CD14-positive monocyte (primary cell): Measurements from ENCODE around the gene XPNPEP3. TPM values are rescaled to one million over a fixed set of nuclear protein-coding genes. Genes with fewer than 3 reads are reported as not detected.

Experiments
- DNase-seq, 3 donors: peaks; one replicate each; pipeline ENCODE4 v3.0.0-alpha.2; 2011 to 2022
- H2AFZ ChIP-seq: 2 replicates; pipeline ENCODE4 v1.6.0; 2012; ENCODE audit warnings: mild to moderate bottlenecking, low read depth, low read length, inconsistent platforms; ENCODE audit not compliant: insufficient read depth, poor library complexity, severe bottlenecking
- H3K27ac ChIP-seq, 2 donors: 1 replicate in 1 of 2; 2 replicates in 1 of 2; pipeline ENCODE4 v1.5.1; 2012 to 2013; ENCODE audit warnings: low read length in 2 of 2, control low read depth in 1 of 2, inconsistent platforms in 1 of 2, low read depth in 1 of 2, mild to moderate bottlenecking in 1 of 2
- H3K27me3 ChIP-seq, 2 donors: one replicate each; pipeline versions ENCODE4 v1.6.0 to v1.6.1; 2011 to 2013; ENCODE audit warnings: low read length in 2 of 2; ENCODE audit not compliant: control insufficient read depth in 2 of 2, insufficient read depth in 2 of 2
- H3K36me3 ChIP-seq, 2 donors: replicated peaks in 1 of 2; 1 replicate in 1 of 2; 2 replicates in 1 of 2; pipeline versions ENCODE4 v1.5.1 to v1.6.1; 2012 to 2013; ENCODE audit warnings: low read length in 2 of 2, control low read depth in 1 of 2, inconsistent platforms in 1 of 2, mild to moderate bottlenecking in 1 of 2; ENCODE audit not compliant: insufficient read depth in 2 of 2, control insufficient read depth in 1 of 2
- H3K4me1 ChIP-seq, 2 donors: 1 replicate in 1 of 2; 2 replicates in 1 of 2; pipeline versions ENCODE4 v1.5.1 to v1.6.1; 2012 to 2013; ENCODE audit warnings: low read length in 2 of 2, control low read depth in 1 of 2, inconsistent platforms in 1 of 2, mild to moderate bottlenecking in 1 of 2, moderate library complexity in 1 of 2; ENCODE audit not compliant: insufficient read depth in 2 of 2, control insufficient read depth in 1 of 2
- H3K4me2 ChIP-seq: replicated peaks from 2 replicates; pipeline ENCODE3; 2012; ENCODE audit warnings: low read length, moderate library complexity, mild to moderate bottlenecking; ENCODE audit not compliant: poor library complexity, severe bottlenecking; ENCODE audit errors: extremely low read depth
- H3K4me3 ChIP-seq, 3 experiments: fragments of 200-600 bp in 1 of 3; sonication (generic) in 1 of 3; replicated peaks in 1 of 3; 1 replicate in 2 of 3; 2 replicates in 1 of 3; pipeline ENCODE4 v1.5.1; 2011 to 2013; ENCODE audit warnings: low read length in 3 of 3, mild to moderate bottlenecking in 3 of 3, control low read depth in 2 of 3, low read depth in 2 of 3, inconsistent platforms in 1 of 3, moderate library complexity in 1 of 3
- H3K79me2 ChIP-seq: 2 replicates; pipeline ENCODE4 v1.6.0; 2012; ENCODE audit warnings: mild to moderate bottlenecking, control low read depth, inconsistent platforms, low read length, moderate library complexity; ENCODE audit not compliant: insufficient read depth
- H3K9ac ChIP-seq: 2 replicates; pipeline ENCODE4 v1.6.0; 2017; ENCODE audit warnings: low read length, mild to moderate bottlenecking; ENCODE audit not compliant: insufficient read depth, poor library complexity, severe bottlenecking
- H3K9me3 ChIP-seq, 2 donors: replicated peaks in 1 of 2; 1 replicate in 1 of 2; 2 replicates in 1 of 2; pipeline versions ENCODE4 v1.5.1 to v1.6.1; 2012 to 2013; ENCODE audit warnings: low read length in 2 of 2, control low read depth in 1 of 2; ENCODE audit not compliant: control insufficient read depth in 1 of 2, insufficient read depth in 1 of 2
- H4K20me1 ChIP-seq: 2 replicates; pipeline ENCODE4 v1.6.0; 2012; ENCODE audit warnings: mild to moderate bottlenecking, low read length, control low read depth, moderate library complexity; ENCODE audit not compliant: insufficient read depth
- H3K27ac Mint-ChIP-seq, 7 donors: one replicate each; pipeline ENCODE4 v1.8.0; 2020; ENCODE audit warnings: mild to moderate bottlenecking in 7 of 7, mixed read lengths in 7 of 7, moderate library complexity in 6 of 7, inconsistent platforms in 2 of 7
- H3K27me3 Mint-ChIP-seq, 3 donors: one replicate each; pipeline ENCODE4 v1.8.0; 2021 to 2022; ENCODE audit warnings: low read depth in 3 of 3, mild to moderate bottlenecking in 3 of 3, mixed read lengths in 3 of 3, moderate library complexity in 3 of 3, inconsistent platforms in 1 of 3
- H3K36me3 Mint-ChIP-seq, 2 donors: one replicate each; pipeline ENCODE4 v1.8.0; 2020; ENCODE audit warnings: mixed read lengths in 2 of 2, inconsistent platforms in 1 of 2, mild to moderate bottlenecking in 1 of 2
- H3K4me1 Mint-ChIP-seq: one replicate; pipeline ENCODE4 v1.8.0; 2020; ENCODE audit warnings: mild to moderate bottlenecking, mixed read lengths
- H3K4me3 Mint-ChIP-seq, 2 donors: one replicate each; pipeline ENCODE4 v1.8.0; 2020; ENCODE audit warnings: mild to moderate bottlenecking in 2 of 2, mixed read lengths in 2 of 2, moderate library complexity in 1 of 2
- H3K9me3 Mint-ChIP-seq, 7 donors: one replicate each; pipeline ENCODE4 v1.8.0; 2020 to 2022; ENCODE audit warnings: mixed read lengths in 7 of 7, mild to moderate bottlenecking in 6 of 7, moderate library complexity in 6 of 7, inconsistent platforms in 2 of 7
- WGBS: methylation state at CpG from one replicate; pipeline ENCODE4 v1.1.5; 2013; ENCODE audit warnings: missing lambda C conversion rate; ENCODE audit not compliant: insufficient coverage; 5-methylcytosine and 5-hydroxymethylcytosine counted together
- intact Hi-C, 2 donors: fragments of 100-400 bp; cut with micrococcal nuclease; formaldehyde crosslinking; loops; one replicate each; pipeline versions ENCODE4 v1.15.0 to v1.15.1; 2023
- polyA plus RNA-seq, 3 donors: library from polyadenylated mRNA; depleted of rRNA in 1 of 3; unstranded in 2 of 3; stranded (reverse) in 1 of 3; fragments of 300-500 nt in 2 of 3; fragments of >200 nt in 1 of 3; fragmentation: Illumina TruSeq in 2 of 3; gene quantifications; 1 replicate in 2 of 3; 2 replicates in 1 of 3; pipeline ENCODE4 v1.2.3, GENCODE V29; 2012 to 2021
- TF ChIP-seq, protein P1 (sequence below): fragments of 200-600 bp; IDR thresholded peaks from one replicate; pipeline ENCODE4 v1.8.0; 2022; ENCODE audit warnings: antibody characterized with exemption, mild to moderate bottlenecking

The XPNPEP3 gene
- polyA plus RNA-seq, 3 donors, result 3.6 to 9.4 (median 7.3) TPM

DNA sequence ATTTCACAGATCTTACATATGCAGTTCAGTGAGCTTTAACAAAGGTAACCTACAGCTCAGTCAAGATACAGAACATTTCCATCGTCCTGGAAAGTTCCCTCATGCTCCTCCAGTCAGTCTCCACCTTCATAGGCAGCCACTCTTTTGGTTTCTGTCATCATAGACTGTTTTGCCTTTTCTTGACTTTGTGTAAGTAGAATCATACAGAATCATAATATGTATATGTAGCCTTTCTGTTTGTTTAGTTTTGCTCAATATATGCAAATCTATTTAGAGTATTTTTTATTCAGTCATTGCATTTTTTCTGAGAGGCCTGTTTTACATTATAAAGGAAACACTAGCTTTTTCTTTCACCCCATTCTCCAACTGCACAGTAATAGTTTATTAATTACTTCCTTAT is 20.0 kb downstream of the XPNPEP3 start:
- no peaks in the 10 kb centered on the region for H3K4me1 ChIP-seq
- H3K4me3 ChIP-seq, result no peak overlapping the region
- Mint-ChIP-seq H3K27me3 (no peaks in the 10 kb centered on the region), H3K4me3 (no peak overlapping the region), H3K36me3 (peaks cover 10% of the 10 kb centered on the region in 2 donors), H3K27ac (no peak overlapping the region), H3K4me1 (no peaks in the 10 kb centered on the region), H3K9me3 (no peaks in the 10 kb centered on the region)
- DNase-seq, result no peak
- H3K4me2 ChIP-seq, result no peak overlapping the region
- H2AFZ ChIP-seq, result no peak overlapping the region
- no peaks in the 10 kb centered on the region for H3K9me3 ChIP-seq
- no peaks in the 10 kb centered on the region for H3K79me2 ChIP-seq
- WGBS, result no CpG with 5 or more reads among the region's 1 CpG
- H4K20me1 ChIP-seq, result no peaks in the 10 kb centered on the region
- TF ChIP-seq, protein P1, sequence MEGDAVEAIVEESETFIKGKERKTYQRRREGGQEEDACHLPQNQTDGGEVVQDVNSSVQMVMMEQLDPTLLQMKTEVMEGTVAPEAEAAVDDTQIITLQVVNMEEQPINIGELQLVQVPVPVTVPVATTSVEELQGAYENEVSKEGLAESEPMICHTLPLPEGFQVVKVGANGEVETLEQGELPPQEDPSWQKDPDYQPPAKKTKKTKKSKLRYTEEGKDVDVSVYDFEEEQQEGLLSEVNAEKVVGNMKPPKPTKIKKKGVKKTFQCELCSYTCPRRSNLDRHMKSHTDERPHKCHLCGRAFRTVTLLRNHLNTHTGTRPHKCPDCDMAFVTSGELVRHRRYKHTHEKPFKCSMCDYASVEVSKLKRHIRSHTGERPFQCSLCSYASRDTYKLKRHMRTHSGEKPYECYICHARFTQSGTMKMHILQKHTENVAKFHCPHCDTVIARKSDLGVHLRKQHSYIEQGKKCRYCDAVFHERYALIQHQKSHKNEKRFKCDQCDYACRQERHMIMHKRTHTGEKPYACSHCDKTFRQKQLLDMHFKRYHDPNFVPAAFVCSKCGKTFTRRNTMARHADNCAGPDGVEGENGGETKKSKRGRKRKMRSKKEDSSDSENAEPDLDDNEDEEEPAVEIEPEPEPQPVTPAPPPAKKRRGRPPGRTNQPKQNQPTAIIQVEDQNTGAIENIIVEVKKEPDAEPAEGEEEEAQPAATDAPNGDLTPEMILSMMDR, result no peak
- no peak overlapping the region for H3K27ac ChIP-seq
- intact Hi-C loops, result no loop called here
- H3K36me3 ChIP-seq, result peaks cover 3 to 8% of the 10 kb centered on the region in 2 donors
- H3K9ac ChIP-seq, result no peak overlapping the region
- no peaks in the 10 kb centered on the region for H3K27me3 ChIP-seq

DNA sequence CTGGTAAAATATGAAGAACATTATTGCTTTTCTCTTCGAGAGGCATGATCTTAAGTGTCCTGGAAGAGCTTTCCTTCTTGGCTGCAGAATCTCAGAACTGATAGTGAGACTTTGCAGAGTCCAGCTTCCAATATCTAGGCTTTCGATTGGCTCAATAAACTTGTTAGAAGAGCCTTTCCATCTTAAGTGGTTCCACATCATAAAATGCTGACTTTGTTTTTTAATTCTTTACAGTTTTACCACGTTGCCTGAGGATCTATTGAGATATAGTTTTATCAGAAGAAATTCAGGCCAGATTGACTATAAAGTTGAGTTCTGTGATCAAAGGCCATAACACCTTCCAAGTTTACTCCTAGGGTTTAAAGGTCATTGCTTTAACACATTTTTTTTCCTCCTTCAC is 20.5 kb downstream of the XPNPEP3 start:
- Mint-ChIP-seq H3K4me3 (no peak overlapping the region), H3K36me3 (peaks cover 12 to 13% of the 10 kb centered on the region in 2 donors), H3K9me3 (no peaks in the 10 kb centered on the region), H3K27ac (no peak overlapping the region), H3K4me1 (no peaks in the 10 kb centered on the region), H3K27me3 (no peaks in the 10 kb centered on the region)
- Histone ChIP-seq H3K36me3 (peaks cover 7 to 14% of the 10 kb centered on the region in 2 donors), H3K4me3 (no peak overlapping the region), H3K27ac (no peak overlapping the region), H4K20me1 (no peaks in the 10 kb centered on the region), H3K27me3 (no peaks in the 10 kb centered on the region), H2AFZ (no peak overlapping the region), H3K9me3 (no peaks in the 10 kb centered on the region), H3K9ac (no peak overlapping the region), H3K4me2 (no peak overlapping the region), H3K4me1 (no peaks in the 10 kb centered on the region), H3K79me2 (no peaks in the 10 kb centered on the region)
- WGBS, result 100% methylated on average over 1 of the region's 3 CpGs
- DNase-seq, result no peak
- intact Hi-C loops, result no loop called here
- TF ChIP-seq, protein P1, result no peak
